ENCODE results near the gene MARCKSL1. TPM values are rescaled to one million over a fixed set of nuclear protein-coding genes. Genes with fewer than 3 reads are reported as not detected.

The MARCKSL1 gene
- total RNA-seq, 8 experiments from 2014 or later: 32.9 to 922 (median 250) TPM

DNA sequence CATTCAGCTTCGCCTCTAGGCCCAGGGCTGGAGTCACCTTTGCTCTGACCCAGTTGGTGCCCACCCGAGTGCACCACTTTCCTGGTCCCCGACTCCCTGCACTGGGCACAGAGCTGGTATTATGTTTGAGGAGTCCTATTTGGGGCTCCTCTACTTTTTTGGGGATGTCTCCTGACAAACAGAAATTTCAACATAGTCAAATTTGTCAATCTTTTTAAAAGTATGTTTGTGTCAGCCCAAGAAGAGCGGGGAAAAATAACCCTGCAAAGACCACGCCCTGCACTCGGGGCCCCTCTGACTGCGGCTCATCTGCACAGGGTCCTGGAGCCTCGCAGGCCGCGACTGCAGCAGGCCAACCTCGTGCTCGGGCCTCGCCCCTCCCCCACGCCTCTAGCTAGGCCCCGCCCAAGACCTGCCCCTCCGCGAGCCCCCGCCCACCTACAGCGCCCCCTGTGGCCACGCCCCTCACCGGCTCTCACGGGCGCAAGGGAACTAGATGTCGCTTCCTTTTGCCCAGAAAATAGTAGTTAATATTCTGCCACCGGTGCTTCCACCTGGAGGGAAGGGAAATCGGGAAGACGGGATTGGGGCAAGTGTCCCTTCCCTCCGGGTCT is 14.9 kb upstream of the MARCKSL1 start:
- 28 to 80% (median 50%) methylated on average over 1 to 12 of the region's 28 CpGs; no CpG with 5 or more reads in 5 of the 10 experiments for WGBS, 10 experiments
- ATAC-seq (replicated peaks in 6 of 8): peak; percentile 24 to 52 (median 37)
- Histone ChIP-seq H3K27ac (peak overlapping the region; percentile 94 to 96), H3K4me1 (replicated peaks in 1 of 2) (peaks cover 14 to 22% of the 10 kb centered on the region in 2 donors), H3K4me3 (peak overlapping the region; percentile 64 to 77 (median 67))
- in situ Hi-C loops (cut with MboI; ENCODE audit: low pct_unique_long_range_greater_than_20kb in 2 of 9, low sequenced_read_pairs in 9 of 9, unreplicated experiment in 9 of 9): no loop called here

DNA sequence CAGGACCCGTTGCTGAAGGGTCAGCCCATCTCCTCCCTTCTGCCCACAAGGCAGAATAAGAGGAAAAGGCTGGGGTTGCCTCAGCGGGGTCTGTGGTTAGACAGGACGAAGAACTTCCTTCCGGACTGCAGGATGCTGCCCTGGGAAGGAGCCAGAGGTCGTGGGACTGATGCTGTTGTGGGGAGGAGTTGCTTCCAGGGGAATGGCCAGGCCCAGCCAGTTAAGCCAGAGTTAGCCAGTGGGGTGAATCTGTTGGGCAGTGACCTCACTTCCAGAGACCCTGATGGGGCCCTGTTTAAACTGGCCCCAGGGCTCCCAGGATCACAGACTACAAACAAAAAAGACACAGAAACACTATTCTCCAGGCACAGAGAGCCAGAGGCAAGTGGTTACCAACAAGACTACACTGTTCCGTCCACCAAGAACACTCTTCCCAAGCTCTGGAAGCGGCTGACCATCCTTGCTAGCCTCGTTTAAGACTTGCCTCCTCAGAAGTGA is 13.2 kb upstream of the MARCKSL1 start:
- Histone ChIP-seq H3K4me1 (replicated peaks in 1 of 2) (peaks cover 14 to 26% of the 10 kb centered on the region in 2 donors), H3K4me3 (no peak overlapping the region), H3K27ac (no peak overlapping the region)
- in situ Hi-C loops (cut with MboI; ENCODE audit: low pct_unique_long_range_greater_than_20kb in 2 of 9, low sequenced_read_pairs in 9 of 9, unreplicated experiment in 9 of 9): no loop called here
- no peak for ATAC-seq (replicated peaks in 6 of 8)
- 0 to 93% (median 73%) methylated on average over 1 to 8 of the region's 8 CpGs; no CpG with 5 or more reads in 1 of the 10 experiments for WGBS, 10 experiments

DNA sequence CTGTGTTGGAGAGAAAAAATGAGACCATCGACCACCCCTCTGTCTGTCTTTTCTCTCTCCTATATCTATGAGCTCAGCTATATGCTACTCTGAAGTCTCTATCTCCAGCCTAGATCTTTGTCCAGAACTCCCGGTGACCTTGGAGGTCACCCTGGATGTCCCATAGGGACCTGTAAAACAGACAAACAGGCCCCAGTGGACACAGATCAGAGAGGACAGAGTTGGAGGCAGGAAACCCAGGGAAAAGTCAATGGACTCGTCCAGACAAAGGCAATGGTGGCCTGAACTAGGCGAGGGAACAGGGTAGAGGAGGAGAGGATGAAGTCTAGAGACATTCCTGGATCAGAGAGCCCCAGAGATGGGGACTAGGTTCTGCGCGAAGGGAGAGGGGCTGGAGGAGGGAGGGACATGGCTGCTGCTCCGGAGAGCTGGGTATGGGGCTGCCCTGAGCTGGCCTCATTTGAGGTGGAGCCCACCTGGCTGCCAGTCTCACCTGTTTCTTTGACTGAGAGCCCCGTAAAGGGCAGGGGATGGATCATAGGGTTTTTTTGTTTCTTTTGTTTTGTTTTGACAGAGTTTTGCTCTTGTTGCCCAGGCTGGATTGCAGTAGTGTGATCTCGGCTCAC is 10.6 kb upstream of the MARCKSL1 start:
- in situ Hi-C loops (cut with MboI; ENCODE audit: low pct_unique_long_range_greater_than_20kb in 2 of 9, low sequenced_read_pairs in 9 of 9, unreplicated experiment in 9 of 9): no loop called here
- 29 to 83% (median 71%) methylated on average over 1 to 9 of the region's 9 CpGs; no CpG with 5 or more reads in 1 of the 10 experiments for WGBS, 10 experiments
- Histone ChIP-seq H3K4me1 (replicated peaks in 1 of 2) (peaks cover 4 to 14% of the 10 kb centered on the region in 2 donors), H3K27ac (no peak overlapping the region), H3K4me3 (no peak overlapping the region)
- ATAC-seq (replicated peaks in 6 of 8): no peak

DNA sequence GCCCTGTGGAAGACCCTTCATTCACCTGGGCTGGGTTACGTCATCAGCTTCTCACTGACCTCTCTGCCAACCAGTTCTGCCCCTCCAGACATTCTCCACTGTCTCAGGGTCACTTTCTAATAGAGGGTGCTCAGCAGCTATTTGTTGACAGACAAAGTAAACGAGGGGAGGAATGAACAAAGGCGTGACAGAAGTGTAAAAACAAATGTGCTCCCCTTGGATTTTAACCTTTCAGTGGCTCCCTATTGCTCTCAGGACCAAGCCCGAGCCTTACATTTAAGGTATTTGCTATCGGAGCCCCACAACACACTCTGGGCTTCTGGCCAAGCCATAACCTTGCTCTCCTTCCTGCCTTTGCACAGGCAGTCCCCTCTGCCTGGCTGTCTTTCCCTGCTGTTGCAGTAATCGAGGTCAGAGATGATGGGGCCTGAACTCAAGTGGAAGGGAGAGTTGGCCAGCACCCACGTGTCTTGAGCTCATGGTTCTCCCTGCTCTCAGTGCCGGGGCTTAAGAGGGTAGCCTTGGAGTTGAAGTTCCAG is 9.3 kb upstream of the MARCKSL1 start:
- H3K27ac ChIP-seq: no peak overlapping the region
- peaks cover 0 to 10% of the 10 kb centered on the region in 2 donors for H3K4me1 ChIP-seq (replicated peaks in 1 of 2)
- 46 to 82% (median 63%) methylated on average over 1 to 8 of the region's 8 CpGs; no CpG with 5 or more reads in 3 of the 10 experiments for WGBS, 10 experiments
- no peak overlapping the region for H3K4me3 ChIP-seq
- in situ Hi-C loops (cut with MboI; ENCODE audit: low pct_unique_long_range_greater_than_20kb in 2 of 9, low sequenced_read_pairs in 9 of 9, unreplicated experiment in 9 of 9): no loop called here
- ATAC-seq (replicated peaks in 6 of 8): peak in 1 of 8 experiments; percentile 5

DNA sequence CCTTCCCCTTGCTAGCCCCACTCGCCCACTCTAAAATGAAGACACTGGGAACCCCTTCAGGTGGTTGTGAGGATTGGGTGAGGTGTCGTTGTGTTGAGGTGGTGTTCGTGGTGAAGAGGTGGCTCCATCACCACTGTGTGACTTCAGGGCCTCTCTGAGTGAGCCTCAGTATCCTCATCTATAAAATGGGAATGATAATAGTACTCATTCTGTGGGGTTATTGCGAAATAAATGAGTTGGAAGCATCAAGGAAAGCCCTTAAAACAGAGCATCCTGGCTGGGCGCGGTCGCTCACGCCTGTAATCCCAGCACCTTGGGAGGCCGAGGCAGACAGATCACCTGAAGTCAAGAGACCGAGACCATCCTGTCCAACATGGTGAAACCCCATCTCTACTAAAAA is 6.7 kb upstream of the MARCKSL1 start:
- Histone ChIP-seq H3K4me3 (no peak overlapping the region), H3K4me1 (replicated peaks in 1 of 2) (peaks cover 15 to 26% of the 10 kb centered on the region in 2 donors), H3K27ac (no peak overlapping the region)
- ATAC-seq (replicated peaks in 6 of 8): no peak
- 79 to 100% (median 90%) methylated on average over 1 to 8 of the region's 10 CpGs; no CpG with 5 or more reads in 4 of the 10 experiments for WGBS, 10 experiments
- in situ Hi-C loops (cut with MboI; ENCODE audit: low pct_unique_long_range_greater_than_20kb in 2 of 9, low sequenced_read_pairs in 9 of 9, unreplicated experiment in 9 of 9): no loop called here

DNA sequence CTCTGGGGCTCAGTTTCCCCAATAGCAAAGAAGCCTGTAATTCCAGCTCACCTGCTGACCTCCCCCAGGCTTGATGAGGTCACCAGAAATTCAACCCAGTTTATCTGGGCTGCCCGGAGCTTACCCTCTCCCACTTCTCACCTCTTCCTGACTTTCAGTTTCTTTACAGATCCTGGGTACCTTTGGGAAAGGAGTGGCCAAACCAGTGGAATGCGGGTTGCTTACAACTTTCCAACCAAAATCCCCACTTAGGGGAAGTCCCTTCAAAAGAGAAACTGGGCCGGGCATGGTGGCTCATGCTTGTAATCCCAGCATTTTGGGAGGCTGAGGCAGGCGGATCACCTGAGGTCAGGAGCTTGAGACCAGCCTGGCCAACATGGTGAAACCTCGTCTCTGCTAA is 5.9 kb upstream of the MARCKSL1 start:
- Histone ChIP-seq H3K4me1 (replicated peaks in 1 of 2) (peaks cover 19 to 32% of the 10 kb centered on the region in 2 donors), H3K27ac (no peak overlapping the region), H3K4me3 (no peak overlapping the region)
- no peak for ATAC-seq (replicated peaks in 6 of 8)
- in situ Hi-C loops (cut with MboI; ENCODE audit: low pct_unique_long_range_greater_than_20kb in 2 of 9, low sequenced_read_pairs in 9 of 9, unreplicated experiment in 9 of 9): no loop called here
- WGBS, 10 experiments: 80 to 100% (median 83%) methylated on average over 1 to 5 of the region's 5 CpGs; no CpG with 5 or more reads in 5 of the 10 experiments

DNA sequence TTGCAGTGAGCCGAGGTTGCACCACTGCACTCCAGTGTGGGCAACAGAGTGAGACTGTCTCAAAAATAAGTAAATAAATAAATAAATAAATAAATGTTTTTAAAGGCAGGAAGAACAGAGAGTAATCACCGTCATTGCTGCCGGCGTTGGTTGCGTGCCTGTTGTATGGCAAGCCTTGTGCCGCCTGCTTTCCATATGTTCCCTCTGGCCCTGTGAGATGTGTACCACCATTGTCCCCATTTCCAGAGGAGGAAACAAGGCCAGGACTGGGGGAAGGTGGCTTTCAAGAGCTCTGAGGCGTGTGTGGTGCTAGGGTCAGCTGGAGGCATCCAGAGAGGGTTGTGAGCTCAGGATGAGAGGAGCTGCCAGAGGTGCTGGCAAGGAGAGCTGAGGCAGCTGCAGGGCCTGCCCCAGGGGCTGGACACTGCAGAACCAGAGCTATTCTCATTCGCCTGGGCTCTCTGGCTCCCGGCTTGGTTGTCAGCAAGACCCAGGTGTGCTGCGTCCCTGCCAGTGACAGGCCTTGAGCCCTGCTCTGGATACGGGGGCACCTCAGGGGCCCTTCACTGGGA is 5.2 kb upstream of the MARCKSL1 start:
- Histone ChIP-seq H3K4me1 (replicated peaks in 1 of 2) (peaks cover 19 to 33% of the 10 kb centered on the region in 2 donors), H3K27ac (no peak overlapping the region), H3K4me3 (no peak overlapping the region)
- in situ Hi-C loops (cut with MboI; ENCODE audit: low pct_unique_long_range_greater_than_20kb in 2 of 9, low sequenced_read_pairs in 9 of 9, unreplicated experiment in 9 of 9): no loop called here
- ATAC-seq (replicated peaks in 6 of 8): no peak
- WGBS, 10 experiments: 87 to 93% (median 90%) methylated on average over 3 to 10 of the region's 11 CpGs; no CpG with 5 or more reads in 6 of the 10 experiments

DNA sequence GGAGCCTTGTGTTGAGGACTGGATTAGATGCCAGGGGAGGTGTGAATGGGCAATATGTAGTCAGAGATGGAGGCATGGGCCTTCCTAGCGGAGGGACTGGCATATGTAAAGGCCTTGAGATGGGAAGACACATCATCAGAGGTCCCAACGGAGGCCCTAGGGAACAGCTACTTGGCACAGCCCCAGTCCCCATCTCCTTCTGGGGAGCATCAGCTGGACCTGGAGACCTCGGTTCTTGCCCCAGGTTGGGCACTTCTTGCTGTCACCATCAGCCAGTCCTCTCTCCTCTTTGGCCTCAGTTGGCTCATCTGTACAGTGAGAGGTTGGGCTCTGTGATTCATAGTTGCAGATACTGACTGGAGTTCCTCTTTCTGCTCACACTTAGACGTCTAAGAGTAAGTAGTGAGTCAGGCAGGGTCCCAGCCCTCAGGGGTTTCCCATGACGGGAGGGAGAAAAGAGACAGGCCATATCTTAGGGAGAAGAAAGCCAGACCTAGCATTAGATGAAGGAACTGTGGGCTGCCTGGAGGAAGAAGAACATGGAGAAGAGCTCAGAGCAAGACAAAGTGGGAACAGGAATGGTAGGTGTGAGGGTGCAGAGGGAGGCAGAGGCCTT is 3.4 kb upstream of the MARCKSL1 start:
- ATAC-seq (replicated peaks in 6 of 8): peak in 1 of 8 experiments; percentile 3
- in situ Hi-C loops (cut with MboI; ENCODE audit: low pct_unique_long_range_greater_than_20kb in 2 of 9, low sequenced_read_pairs in 9 of 9, unreplicated experiment in 9 of 9): no loop called here
- no peak overlapping the region for H3K27ac ChIP-seq

DNA sequence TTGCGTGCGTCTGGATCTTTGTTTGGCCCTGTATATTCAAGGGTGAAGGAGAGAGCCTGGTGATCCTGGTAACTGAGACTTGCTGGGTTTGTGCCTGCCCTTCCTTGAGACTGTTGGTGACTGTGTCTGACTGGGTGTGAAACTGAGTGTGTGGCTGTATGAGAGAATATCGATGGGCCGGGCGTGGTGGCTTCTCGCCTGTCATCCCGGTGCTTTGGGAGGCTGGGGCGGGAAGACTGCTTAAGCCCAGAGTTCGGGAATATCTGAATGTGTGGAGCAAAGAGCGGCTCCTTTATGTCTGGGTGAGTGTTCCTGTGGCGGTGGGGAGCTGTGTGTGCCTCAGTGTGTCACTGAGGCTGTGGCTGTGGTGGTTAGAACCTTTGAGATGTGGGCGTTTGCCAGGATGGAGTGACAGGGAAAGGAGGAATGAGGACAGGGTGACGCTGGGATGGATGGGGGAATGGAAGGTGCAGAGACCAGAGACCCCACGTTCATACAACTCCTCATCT is 2.7 kb upstream of the MARCKSL1 start:
- in situ Hi-C loops (cut with MboI; ENCODE audit: low pct_unique_long_range_greater_than_20kb in 2 of 9, low sequenced_read_pairs in 9 of 9, unreplicated experiment in 9 of 9): no loop called here
- peaks cover 25 to 34% of the 10 kb centered on the region in 2 donors for H3K4me1 ChIP-seq (replicated peaks in 1 of 2)
- peak overlapping the region; percentile 1 to 51 for H3K27ac ChIP-seq
- H3K4me3 ChIP-seq: no peak overlapping the region
- 50 to 95% (median 90%) methylated on average over 2 to 12 of the region's 14 CpGs; no CpG with 5 or more reads in 1 of the 10 experiments for WGBS, 10 experiments
- ATAC-seq (replicated peaks in 6 of 8): no peak

More for the DNA sequence above, 3.4 kb upstream of the MARCKSL1 start:
- Histone ChIP-seq H3K4me1 (replicated peaks in 1 of 2) (peaks cover 19 to 29% of the 10 kb centered on the region in 2 donors), H3K4me3 (no peak overlapping the region)
- 0 to 90% (median 80%) methylated on average over 1 to 4 of the region's 5 CpGs; no CpG with 5 or more reads in 3 of the 10 experiments for WGBS, 10 experiments

DNA sequence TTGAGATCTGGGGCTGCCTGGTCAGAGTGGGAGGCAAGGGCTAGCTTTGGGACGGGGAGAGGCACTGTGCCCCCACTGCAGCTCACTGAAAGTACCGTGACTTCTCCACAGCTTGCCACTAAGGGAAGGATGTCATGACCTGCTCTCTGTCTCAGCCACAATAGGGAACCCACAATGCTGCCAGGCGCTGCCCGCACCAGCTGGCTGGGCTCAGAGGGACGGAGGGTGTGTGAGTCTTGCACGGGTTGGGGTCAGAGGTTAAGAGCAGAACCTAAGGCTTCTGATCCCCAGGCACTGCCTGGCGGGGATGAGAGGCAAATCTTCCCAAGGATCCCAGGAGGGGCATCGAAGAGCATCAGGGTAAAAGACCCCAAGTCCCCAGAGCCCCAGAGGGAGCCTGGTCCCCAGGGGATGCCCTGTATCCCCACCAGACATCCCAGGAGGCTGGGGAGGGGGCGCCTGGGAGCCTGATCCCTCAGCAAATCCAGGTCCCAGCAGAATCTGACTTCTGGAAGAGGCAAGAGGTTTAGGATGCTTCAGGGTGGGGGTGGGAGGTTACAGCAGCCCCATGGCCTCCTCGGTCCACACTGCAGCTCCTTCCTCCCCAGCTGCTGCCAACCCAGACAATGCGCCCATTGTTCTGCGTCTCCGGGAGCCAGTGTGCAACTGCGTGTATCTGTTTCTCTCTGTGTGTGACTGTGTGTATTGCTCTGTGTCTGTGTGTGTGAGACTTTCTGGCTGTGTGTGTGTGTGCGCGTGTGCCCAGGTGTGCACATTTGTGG is 2.0 kb upstream of the MARCKSL1 start:
- peak overlapping the region; percentile 8 to 51 for H3K27ac ChIP-seq
- peak in 3 of 8 experiments; percentile 5 to 23 (median 14) for ATAC-seq (replicated peaks in 6 of 8)
- whole genome bisulfite sequencing, 10 experiments: 35 to 100% (median 77%) methylated on average over 2 to 7 of the region's 16 CpGs; no CpG with 5 or more reads in 4 of the 10 experiments
- peaks cover 32 to 41% of the 10 kb centered on the region in 2 donors for H3K4me1 ChIP-seq (replicated peaks in 1 of 2)
- in situ Hi-C loops (cut with MboI; ENCODE audit: low pct_unique_long_range_greater_than_20kb in 2 of 9, low sequenced_read_pairs in 9 of 9, unreplicated experiment in 9 of 9): no loop called here
- no peak overlapping the region for H3K4me3 ChIP-seq

DNA sequence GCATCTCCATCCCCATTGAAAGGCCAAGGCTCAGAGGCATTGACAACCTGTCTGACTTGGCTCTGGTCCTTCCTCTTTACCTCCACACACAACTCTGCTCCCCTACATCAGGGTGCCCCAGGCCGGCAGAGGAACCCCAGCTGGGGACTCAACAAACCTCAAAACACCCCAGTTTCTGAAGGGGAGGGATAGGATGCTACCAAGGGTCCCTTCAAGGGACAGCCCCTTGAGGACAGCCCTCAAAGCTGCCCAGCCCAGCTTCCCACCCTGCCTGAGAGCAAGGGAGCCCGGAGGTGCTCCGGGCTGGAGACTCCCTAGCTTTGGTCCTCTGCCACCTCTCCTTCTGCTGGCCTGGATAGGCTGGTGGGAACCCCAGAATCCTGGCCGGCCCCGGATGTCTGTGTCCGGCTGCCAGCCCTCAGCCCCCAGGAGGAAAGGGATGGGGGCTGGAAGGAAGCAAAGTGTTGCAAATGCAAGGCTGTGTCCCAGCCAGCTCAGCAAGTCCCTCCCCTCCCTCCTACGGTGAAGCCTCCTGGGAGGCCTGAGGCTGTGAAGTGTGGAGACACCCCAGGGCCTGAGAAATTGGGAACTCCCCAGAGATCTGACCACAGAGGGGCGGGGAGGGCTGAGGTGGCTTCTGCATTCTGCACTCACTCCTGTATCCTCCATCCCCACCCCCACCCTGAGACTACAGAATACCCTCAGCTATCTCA is 1.1 kb upstream of the MARCKSL1 start:
- in situ Hi-C loops (cut with MboI; ENCODE audit: low pct_unique_long_range_greater_than_20kb in 2 of 9, low sequenced_read_pairs in 9 of 9, unreplicated experiment in 9 of 9): no loop called here
- peaks cover 33 to 45% of the 10 kb centered on the region in 2 donors for H3K4me1 ChIP-seq (replicated peaks in 1 of 2)
- peak in 2 of 8 experiments; percentile 47 for ATAC-seq (replicated peaks in 6 of 8)
- H3K4me3 ChIP-seq: no peak overlapping the region
- WGBS, 10 experiments: 58 to 94% (median 69%) methylated on average over 1 to 7 of the region's 8 CpGs; no CpG with 5 or more reads in 5 of the 10 experiments
- H3K27ac ChIP-seq: no peak overlapping the region

Measured in motor neuron (in vitro differentiated cells).